Astrocyte of the cerebellum (primary cell): ENCODE measurements around the gene MBNL2.
A peak's percentile ranks its signal among the peaks of the same experiment; 100 is the strongest.
"Not testable (repeated sequence)": the region's sequence is repeated elsewhere in the genome, so short reads cannot be mapped to it uniquely, and the experiment has no call there.

Experiments
- DNase-seq: peaks from one replicate; pipeline ENCODE4 v3.0.0-alpha.2; 2011; ENCODE audit warnings: low read depth
- H3K4me3 ChIP-seq: 2 replicates; pipeline ENCODE4 v1.5.1; 2011; ENCODE audit warnings: mild to moderate bottlenecking, low read depth, low read length, moderate library complexity
- CTCF ChIP-seq: IDR thresholded peaks from 2 replicates; pipeline ENCODE4 v1.5.1; 2012; ENCODE audit warnings: low read length, low read depth, moderate library complexity, mild to moderate bottlenecking; ENCODE audit errors: missing control alignments
- in situ Hi-C: cut with HindIII; loops from 2 replicates; pipeline ENCODE4 v1.10.0; 2017; ENCODE audit warnings: low sequenced_read_pairs

Gene MBNL2

GRCh38 chr13:97205465-97205864 lies 16.7 kb upstream of the MBNL2 start:
- no peak for DNase-seq
- TF ChIP-seq CTCF = no peak
- in situ Hi-C loops = no loop called here
- H3K4me3 ChIP-seq = no peak overlapping the region

DNA sequence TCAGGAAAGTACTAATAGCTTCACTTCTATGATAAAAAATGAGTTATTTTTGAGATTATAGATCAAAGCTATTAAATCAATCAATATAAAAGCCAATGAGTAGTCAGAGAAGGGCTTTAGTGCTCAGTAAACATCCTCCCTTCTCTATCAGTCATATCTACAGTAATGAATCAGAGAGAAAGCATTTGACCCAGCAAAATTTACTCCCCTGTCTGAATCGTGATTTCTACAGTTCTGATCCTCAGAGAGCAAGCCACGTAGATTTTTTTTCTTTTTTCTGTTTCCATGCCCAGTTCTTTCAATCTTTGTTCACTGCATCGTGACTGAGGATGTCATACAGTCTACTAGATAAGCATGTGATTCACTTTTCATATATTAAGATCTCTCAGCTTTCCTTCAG lies 16.2 kb upstream of the MBNL2 start:
- H3K4me3 ChIP-seq = no peak overlapping the region
- no peak for DNase-seq
- no peak for TF ChIP-seq CTCF
- in situ Hi-C loops = no loop called here

DNA sequence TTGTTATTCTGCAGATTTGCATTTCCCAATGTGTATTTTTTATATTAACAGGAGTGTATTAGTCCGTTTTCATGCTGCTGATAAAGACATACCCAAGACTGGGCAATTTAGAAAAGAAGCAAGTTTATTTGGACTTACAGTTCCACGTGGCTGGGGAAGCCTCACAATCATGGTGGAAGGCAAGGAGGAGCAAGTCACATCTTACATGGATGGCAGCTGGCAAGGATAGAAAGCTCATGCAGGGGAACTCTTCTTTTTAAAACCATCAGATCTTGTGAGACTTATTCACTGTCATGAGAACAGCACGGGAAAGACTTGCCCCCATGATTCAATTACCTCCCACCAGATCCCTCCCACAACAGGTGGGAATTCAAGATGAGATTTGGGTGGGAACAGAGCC lies 14.9 kb upstream of the MBNL2 start:
- in situ Hi-C loops, H3K4me3 ChIP-seq, DNase-seq: not testable (repeated sequence)

DNA sequence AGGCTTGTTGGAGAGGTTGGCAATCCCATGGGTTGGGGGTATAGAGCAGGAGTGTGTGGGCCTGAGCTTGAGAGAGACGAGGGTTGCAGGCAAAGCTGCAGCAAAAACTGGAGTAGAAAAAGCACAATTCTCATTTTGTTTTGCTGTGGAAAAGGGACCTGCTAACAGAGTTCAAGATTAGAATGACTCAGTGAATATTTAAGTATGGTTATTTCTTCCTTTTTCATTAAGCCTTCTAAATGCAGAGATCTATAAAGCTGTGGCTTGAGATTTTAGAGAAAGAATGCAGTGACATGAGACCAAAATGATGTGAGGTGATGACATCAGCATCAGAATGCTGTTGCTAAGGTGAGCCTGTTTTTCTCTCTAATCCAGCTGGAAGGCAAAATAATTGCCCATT lies 10.8 kb upstream of the MBNL2 start:
- no peak for TF ChIP-seq CTCF

GRCh38 chr13:97212004-97212403 lies 10.1 kb upstream of the MBNL2 start:
- no peak for DNase-seq
- in situ Hi-C loops = loop anchor here (10.0 kb wide), 1 partner anchor 97 kb away; no protein-coding TSS in a partner anchor

More for the DNA sequence above, 10.8 kb upstream of the MBNL2 start:
- in situ Hi-C loops = loop anchor here (10.0 kb wide), 1 partner anchor 96 kb away; no protein-coding TSS in a partner anchor
- no peak for DNase-seq
- no peak overlapping the region for H3K4me3 ChIP-seq

GRCh38 chr13:97212601-97213040 lies 9.5 kb upstream of the MBNL2 start:
- peak; percentile 82 for TF ChIP-seq CTCF
- H3K4me3 ChIP-seq = no peak overlapping the region
- DNase-seq = no peak
- in situ Hi-C loops = loop anchor here (10.0 kb wide), 1 partner anchor 98 kb away; no protein-coding TSS in a partner anchor

More at GRCh38 chr13:97212004-97212403, 10.1 kb upstream of the MBNL2 start:
- no peak for TF ChIP-seq CTCF
- H3K4me3 ChIP-seq = no peak overlapping the region

- in situ Hi-C loops = loop anchor here (10.0 kb wide), 1 partner anchor 100 kb away; no protein-coding TSS in a partner anchor
- H3K4me3 ChIP-seq = no peak overlapping the region
- DNase-seq = no peak
- TF ChIP-seq CTCF = no peak
Observed at GRCh38 chr13:97214921-97215320, 7.2 kb upstream of the MBNL2 start.
